OCI-M1 (cell line): Measurements from ENCODE around the gene TENM3.
A peak's percentile ranks its signal among the peaks of the same experiment; 100 is the strongest.

Experiments used
- DNase-seq: peaks from one replicate; lab custom pipeline; 2025; lab: John Stamatoyannopoulos, UW

Gene TENM3

DNA sequence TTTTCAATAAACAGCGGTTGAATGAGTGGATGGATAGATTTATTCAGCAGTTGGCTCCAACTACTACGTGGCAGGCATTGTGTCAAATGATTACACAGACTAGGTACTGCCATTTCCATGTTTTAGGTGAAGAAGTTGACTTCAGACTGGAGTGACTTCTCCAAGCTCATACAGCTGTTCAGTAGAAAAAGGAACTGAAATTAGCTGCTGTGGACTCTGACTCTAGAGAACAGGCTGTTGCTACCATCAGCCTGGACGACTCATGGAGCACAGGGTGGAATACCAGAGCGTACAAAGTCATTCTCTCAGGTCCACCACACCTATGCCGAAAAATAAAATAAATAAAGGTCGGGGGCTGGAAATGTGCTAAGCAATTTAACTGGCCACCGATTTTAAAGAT lies 45.3 kb downstream of the TENM3 start:
- DNase-seq = no peak

DNA sequence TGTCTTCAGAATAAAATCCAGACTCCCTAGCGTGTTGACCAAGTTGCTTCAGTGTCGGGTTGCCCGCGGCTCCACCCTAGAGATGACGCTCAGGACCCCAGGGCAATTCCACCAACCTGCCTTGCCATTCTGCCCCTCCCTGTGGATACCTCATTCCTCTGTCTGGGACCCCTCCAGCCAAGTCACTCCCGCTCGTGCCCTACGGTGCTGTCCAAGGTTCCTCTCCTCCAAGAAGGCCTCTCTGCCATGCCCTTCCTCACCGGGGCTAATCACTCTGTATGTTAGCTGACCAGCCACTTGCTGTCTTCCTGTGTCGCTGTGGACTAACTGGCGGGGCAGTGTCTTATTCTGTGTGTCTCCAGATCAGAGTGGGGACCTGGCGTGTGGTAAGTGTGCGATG lies 46.6 kb downstream of the TENM3 start:
- no peak for DNase-seq

DNA sequence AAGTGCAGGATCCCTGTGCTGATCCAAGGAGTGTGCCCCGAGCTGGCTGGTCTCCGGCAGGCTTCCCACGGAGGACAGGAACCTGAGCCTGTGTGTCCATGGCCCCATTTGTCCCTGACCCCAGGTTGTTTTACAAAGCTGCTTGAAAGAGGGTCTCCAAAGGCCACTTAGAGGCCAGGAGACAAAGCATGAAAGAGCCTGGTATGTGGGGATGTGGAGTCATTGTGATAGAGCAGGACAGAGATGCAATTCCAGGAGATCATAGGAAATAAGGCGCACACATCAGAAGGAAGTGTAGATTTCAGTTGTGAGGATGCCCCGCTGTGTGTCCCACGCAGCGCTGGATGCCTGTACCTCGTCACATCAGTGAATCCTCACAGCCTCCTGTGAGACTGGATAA lies 48.0 kb downstream of the TENM3 start:
- no peak for DNase-seq

DNA sequence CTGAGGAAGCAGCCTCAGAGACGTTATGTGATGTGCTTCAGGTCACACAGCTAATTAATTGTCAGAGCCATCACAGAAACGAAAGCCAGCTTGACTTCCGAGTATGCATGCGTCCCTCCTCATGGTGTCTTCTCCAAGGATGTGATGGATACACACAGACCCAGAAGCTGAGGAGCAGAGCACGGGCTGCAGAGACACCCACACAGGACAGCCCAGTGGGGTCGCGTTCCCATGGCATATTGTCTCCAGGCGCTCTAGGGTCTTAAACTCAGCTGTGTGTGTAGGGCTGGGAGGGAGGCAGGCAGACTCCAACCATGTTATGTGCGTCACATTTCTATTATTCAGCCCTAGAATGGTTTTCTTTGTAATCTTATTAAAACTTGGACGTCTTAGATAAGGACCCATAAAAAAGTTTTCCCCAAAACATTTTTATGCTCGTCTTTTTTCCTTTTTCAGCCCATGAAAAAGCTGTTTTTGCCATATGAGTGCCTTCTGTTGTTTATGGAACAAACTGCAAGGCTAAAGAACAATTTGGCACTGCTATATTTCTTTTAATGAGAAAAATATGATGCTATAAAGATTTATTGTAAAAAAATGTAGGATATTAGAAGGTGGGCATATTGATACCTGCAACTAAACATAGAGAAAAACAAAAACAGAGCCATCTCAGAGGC lies 48.5 kb downstream of the TENM3 start:
- DNase-seq = no peak

DNA sequence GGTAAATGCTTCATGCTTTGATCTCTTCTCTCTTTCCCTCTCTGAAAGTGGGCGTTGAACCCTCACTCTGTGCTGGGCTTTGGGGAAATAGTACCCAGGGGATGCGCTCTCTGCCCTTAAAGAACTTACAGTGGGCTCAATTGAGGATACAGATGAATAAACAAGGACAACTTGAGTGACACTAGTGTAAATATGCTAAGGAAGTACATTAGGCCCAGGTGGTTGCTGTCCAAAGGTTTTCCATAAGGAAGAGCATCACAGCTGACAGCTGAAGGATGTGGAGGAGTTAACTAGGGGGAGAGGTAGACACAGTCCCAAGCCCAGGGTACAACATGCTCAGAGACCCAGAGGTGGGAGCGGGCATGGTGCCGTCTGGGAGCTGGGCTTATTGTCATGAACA lies 49.4 kb downstream of the TENM3 start:
- no peak for DNase-seq

DNA sequence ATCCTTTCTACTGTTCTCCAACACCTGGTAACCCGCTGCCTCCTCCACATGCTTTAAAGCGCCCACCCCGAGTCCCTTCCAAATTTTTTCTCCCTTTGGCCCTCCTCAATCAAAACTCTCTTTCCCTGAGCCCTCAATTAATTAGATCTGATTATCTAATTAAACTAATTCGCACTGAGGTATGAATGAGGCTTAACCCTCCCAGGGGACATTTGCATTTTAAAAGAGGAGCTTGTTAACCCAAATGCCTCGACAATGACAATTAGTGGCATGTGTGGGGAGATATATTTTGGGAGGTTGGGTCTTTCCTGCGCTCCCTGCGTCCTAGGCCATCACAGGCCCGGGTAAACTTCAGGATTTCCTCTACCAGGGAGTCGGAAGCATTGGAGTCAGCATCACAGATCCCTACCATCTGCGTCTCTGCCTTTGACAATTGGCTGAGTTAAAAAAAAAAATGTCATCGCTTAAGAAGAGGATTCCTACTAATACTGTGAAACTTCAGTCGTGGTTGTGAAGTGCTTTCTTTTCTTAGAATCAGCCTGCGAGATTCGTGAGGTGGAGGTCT lies 50.6 kb downstream of the TENM3 start:
- DNase-seq = no peak

DNA sequence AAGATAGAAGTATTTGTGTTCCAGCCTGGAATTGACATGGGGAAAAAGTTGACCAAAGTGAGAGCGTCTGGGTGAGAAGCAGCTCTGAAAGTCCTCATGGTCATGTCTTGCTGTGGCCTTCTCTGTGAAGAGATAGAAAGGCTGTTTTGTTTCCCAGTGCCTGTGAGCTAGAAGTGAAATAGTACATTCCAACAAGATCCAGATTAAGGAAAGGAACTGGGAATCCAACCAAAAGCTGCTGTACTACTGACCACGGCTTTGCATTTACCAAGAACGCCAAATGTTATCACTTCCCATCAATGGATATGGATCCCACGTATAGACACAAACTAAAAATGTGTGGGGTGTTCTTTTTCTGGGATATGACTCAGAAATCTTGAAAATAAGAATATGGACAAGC lies 51.2 kb downstream of the TENM3 start:
- no peak for DNase-seq

DNA sequence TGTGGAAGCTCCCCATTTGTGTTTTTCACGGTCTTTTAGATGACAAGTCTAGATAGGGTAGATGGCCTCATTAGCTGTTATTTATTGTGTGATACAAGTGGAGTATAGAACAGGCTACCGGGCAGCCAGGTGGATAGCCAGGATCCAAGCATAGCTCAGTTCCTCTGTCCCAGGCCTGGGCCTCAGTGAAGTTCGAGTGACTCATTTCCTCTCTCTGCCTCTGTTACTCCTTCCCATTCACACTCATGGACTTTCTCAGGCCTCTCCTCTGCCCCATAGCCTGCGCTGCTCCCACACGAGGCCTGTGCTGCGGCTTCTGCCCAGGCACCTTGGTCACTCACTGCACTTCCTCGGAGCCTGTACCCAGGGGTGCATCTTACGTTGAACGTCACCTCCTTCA lies 54.5 kb downstream of the TENM3 start:
- no peak for DNase-seq

DNA sequence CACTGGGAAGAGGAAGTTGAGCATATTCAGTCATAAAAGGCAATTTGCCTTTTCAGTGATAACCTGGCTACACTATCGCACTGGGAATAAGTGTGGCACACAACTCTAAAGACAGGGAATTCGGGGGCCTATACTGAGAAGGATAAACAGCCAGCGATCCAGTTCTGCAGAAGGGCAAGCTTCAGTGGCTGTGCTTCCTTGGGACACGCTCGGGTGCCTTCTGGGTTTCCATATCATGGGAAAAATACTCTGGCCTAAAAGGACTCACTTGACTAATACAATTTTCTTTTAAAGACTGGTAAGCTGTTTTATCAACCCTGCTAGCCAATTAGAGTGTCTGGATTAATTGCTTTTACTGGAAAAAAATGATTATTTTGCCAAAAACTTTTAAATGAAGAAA lies 58.5 kb downstream of the TENM3 start:
- no peak for DNase-seq

DNA sequence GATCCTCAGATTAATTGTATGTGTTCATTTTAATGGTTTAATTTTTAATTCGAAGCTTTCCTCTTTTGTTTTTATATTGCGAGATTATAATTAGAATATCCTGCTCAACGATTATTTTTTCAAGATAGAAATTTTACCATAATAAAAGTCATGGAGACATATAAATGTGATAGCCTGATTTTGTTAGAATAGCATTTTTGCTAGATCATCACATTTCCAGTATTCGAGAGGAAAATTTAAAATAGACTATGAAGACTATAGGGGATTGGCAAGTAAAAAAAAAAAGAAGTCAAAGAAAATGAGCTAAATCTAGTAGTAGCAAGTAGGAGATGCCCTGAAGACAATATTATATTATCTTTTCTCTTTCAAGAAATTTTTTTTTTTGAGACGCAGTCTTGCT lies 60.6 kb downstream of the TENM3 start:
- DNase-seq = no peak

DNA sequence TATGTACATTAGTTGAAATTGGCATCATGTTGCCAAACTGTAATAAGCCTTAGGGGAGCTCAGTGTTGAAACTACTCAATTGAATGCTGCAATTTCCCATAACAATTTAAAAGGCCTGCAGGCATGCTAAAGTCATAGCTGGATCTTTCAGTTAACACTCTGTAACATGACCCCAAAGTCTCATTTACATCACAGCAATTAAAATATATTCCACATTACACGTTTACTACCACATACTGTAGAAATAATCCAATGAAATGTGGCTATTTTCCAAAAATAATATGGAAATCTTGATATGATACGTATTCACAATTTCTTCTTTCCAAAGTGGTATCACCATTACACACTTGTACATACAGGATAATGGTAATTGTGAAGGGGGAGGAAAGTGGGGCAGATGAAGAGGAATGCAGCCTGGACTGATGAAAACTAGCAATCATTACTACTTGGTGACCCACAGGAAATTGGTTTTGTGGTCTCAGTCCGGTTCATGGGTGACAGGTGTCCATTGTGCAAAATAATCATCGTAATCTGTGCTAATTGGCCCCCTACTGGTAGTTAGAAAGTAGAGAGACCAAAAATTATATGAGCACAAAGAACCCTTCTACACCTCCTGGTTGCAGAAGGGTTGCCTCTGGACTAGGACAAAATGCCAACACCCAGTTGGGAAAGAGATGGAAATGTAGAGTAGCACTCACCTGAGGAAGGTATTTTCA lies 63.7 kb downstream of the TENM3 start:
- no peak for DNase-seq

DNA sequence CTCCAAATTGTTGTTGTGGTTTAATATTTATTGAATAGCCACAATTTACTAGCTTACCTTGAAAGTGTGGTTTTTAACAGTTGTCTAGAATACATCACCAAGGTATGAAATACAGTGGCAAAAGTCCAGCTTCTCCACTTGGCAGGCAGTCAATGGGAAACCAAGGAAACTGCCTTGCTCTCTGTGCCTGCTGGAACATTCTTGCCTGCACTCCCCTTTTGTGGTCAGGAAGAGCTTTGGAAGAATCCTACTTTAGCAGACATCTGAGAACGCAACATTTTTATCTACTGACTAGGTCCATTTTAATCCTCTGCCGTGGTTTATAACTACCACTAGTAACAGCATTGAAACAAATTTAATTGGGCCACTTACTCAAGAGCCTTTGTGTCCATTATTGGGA lies 64.5 kb downstream of the TENM3 start:
- no peak for DNase-seq

DNA sequence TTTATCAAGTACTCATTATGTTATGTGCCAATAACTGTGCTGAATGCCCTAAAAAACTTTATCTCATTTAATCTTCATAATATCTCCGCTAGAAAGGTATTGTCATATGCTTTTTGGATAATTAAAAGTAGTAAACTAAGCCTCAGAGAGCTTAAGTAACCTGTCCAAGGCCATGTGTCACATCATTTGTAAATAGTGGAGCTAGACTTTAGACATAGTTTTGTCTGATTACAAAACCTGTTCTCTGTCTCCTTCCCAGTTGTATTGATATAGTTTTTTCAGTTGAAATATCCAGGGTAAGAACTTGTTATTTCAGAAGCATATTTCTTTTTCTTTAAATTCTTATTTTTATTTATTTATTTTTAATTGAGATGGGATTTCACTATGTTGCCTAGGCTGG lies 66.7 kb downstream of the TENM3 start:
- DNase-seq = no peak

DNA sequence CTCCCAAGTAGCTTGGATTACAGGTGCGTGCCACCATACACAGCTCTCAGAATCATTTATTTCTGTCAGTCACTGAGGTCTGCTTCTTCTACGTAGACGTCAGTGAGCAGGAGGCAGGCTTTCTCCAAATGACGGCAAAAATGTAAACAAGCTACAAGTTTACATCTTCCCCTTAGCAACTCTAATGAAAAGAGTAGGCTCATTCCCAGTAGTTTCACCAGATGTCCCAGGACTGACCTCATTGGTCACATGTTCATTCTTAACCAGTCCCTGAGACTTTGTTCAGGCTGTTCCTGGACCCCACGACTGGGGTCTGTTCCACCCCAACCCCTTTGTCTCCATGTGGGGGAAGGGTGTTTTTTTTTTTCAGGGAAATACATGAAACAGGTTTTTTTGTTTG lies 67.1 kb downstream of the TENM3 start:
- DNase-seq = no peak

DNA sequence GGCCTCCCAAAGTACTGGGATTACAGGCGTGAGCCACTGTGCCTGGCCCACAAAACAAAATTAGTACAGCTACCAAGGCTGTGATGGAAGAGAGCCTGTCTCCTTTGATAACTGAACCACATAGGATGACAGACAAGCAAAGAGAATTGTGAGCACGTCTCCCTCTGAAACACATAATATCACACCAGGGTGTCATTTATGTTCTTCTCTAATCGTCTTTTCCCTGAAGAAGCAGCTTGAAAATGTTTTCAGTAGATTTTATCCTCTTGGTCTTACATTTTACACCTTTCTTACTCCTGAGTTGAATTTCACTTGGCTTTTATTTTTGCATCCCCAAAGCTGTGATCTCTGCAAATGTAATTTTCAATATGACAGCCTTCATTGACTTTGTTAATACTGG lies 67.8 kb downstream of the TENM3 start:
- no peak for DNase-seq

DNA sequence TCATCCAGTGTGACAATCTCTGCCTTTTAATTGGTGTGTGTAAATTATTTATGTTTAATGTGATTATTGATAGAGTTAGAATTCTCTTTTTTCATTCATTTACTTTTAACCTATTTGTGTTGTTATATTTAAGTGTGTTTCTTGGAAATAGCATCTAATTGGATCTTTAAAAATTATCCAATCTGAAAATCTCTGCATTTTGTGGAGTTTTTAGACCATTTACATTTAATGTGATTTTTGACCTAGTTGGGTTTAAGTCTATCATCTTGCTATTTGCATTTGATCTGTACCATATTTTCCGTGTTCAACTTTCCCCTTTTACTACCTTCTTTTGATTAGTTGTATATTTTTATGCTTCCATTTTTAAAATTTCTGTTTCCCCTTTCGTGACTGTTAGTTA lies 71.3 kb downstream of the TENM3 start:
- DNase-seq = no peak

DNA sequence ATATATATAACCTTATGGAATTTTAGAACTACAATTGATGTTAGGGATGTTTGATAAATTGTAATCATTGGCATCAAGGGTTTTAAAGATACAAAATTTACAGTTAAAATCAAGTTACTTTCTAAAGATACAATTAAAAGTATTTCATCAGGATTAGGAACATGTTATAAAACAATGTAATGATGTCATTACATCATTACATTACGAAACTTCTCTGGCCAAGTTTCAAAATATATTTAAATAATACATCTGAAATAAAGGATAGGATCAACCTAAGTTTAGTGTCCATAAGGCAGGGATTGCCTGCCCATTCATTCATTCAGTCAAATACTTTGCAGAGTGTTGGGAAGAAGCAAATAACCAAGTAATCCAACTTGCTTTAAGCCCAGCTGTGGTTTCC lies 75.1 kb downstream of the TENM3 start:
- DNase-seq = no peak

DNA sequence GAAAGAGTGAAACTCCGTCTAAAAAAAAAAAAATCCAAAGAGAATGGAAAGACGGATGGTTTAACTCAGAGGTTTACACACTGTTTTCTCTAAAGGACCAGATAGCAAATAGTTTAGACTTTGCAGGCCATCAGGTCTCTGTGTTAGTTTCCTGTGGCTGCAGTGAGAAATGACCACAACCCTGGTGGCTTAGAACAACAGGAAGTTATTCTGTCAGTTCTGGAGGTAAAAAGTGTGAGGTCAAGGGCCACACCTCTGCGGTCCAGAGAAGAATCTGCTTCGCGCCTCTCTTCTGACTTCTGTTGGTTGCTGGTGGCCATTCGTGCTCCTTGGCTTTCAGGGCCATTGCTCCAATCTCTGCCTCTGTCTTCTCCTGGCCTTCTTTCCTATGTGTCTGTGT lies 76.9 kb downstream of the TENM3 start:
- DNase-seq = no peak

DNA sequence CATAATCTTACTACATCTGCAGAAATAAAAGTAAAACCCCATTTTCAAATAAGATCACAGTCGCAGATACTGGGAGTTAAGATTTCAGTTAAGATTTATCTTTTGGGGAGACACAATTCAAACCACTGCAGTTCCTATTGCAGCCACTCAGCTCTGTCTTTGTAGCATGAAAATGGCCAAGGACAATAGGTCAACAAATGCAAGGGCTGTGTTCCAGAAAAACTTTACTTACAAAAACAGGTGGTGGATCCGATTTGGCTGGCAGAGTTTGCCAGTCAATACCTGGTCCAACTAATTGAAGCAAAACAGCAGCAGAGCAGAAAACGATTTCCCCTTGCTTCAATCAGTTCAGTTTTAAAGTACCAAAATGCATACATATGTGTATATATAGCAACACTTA lies 77.4 kb downstream of the TENM3 start:
- DNase-seq = no peak

DNA sequence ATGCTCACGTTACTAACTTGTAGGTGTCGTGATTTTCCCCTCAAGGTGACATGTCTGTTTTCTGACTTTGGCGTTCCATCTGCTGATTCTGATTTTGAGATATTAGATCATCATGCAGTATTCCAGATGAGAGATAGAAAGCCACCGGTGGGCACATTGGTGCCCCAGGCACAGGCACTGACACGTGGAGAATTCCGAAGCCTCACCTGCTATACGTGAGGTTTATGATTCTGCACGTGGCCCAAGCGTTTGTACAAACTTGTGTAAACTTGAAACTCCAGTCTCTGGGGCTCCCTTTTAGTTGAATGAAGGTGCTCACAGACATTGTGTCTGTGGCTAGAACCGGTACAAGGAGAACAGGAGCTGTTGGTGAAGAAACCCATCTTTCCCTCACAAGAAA lies 81.1 kb downstream of the TENM3 start:
- no peak for DNase-seq

DNA sequence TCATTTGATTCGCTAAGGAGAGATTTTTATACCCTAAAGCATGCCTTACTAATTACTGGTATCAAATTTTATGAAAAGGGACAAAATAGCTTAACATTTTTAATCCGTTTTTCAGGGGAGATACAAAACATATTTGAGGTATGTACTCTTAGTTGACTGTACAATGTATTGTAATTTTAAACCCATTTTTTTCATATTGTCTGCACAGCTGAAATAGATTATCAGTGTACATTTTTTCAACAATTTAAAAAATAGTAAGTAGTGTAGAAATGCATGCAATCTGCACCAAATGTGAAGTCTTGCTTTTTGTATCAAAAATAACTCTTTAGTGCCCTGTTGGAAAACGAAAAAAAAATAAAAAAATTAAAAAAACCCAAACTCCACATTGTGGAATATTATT lies 82.2 kb downstream of the TENM3 start:
- DNase-seq = no peak

DNA sequence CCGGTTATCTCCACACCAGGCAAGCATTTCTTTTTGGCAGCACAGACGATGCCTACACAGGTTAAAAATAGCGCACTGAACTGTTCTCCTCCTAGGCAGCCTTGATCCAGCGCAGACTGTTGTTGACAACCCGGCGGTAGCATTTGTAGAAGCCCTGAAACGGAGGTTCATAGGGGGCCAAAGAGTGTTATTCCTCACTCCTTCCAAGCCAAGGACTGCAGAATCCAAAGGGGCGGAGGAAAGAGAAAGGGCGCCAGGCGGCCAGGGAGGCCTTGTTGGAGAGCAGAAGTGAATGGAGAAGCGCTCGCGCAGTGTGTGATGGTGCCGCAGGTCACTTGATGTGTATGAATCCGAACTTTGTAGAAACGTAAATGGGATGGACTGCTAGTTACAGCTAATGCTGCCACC lies 82.7 kb downstream of the TENM3 start:
- DNase-seq = no peak

DNA sequence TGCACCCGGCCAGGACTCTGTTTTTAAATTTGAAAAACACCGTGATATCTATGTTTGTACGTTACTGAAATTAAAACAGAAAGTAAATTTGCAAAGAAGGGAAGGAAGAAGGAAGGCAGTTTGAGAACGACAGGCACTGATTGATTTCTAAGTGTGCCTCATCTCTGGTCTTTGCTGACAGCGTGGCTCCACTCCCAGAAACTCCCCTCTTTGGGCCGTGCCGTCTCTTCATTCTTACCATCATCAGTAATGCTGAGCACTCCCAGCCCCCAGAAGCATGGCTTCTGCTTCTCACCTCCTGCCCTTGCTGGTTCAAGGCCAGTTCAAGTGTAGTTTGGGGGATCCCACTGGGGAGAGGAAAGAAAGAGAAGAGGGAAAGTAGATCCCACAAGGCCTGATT lies 85.3 kb downstream of the TENM3 start:
- peak; percentile 14 for DNase-seq

DNA sequence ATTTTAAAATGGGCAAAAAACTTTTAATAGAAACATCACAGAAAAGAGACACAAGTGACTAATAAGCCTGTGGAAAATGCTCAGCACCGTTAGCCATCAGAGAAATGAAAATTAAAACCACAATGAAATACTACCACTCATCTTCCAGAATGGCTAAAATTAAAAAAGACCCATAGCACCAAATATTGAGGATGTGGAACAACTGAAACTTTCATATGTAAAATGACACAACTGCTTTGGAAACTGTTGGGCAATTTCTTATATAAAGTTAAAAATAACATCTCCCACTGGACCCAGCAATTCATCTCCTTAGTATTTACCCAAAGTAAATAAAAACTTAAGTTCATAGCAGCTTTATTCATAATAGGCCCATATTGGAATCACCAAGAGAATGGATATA lies 94.2 kb downstream of the TENM3 start:
- DNase-seq = no peak
